Measurements from ENCODE around the gene CASZ1. TPM values are rescaled to one million over a fixed set of nuclear protein-coding genes. Genes with fewer than 3 reads are reported as not detected.

Gene CASZ1
- total and polyA plus RNA-seq, 2 experiments from 2014 or later, result 6.2 to 6.7 TPM

DNA sequence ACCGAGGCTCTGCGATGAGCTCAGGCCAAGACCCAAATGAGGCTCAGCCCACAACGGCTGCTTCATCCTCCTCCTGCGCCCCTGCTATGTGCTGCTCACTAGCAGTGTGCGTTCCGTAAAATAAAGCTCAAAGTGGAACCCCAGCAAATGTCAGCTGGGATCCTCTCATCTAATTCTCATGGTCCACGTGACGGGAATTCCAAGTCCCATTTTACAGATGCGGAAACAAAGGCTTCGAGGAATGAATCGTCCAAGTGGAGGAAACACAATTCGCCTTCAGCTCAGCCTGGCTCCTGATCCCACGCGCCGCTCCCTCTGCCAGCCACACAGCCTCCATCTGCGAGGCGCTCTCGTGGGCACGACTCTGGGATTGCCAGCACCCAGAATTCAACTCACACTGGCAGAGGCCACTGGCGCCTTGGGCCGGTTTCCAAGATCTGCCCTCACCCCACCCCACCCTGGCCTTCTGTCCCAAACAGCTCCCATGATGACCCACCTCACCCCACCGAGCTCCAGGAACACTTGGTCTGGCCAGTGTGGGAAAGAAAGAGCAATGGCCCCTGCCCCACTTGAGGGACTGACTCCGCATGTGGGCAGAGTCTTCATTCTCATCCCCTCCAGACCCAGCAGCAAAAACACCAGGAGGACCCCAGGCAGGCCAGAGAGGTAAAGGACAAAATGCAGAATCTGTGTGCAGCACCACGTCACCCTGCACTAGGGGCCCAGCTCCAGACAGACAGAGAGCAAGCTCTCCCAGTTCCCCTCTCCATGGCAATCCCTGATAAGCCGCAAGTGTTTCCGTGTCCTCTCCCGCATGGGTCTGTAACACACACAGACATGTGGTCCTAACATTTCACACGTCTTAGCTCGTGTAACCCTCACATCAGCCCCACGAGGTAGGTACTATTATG, 10.5 kb downstream of the CASZ1 start:
- Histone ChIP-seq H3K36me3 (ENCODE audit: insufficient read depth) (no peaks in the 10 kb centered on the region), H3F3A (replicated peaks; ENCODE audit: low read depth) (no peaks in the 10 kb centered on the region), H3K27ac (ENCODE audit: low read depth) (no peak overlapping the region), H3K4me2 (no peak overlapping the region), H2AFZ (no peak overlapping the region), H4K20me1 (replicated peaks; ENCODE audit: insufficient read depth) (peaks cover 5% of the 10 kb centered on the region; the same call in 1 of the 2 replicates), H3K79me2 (replicated peaks; ENCODE audit: insufficient read depth) (no peaks in the 10 kb centered on the region), H3K27me3 (ENCODE audit: insufficient read depth) (no peaks in the 10 kb centered on the region), H3K9me2 (ENCODE audit: insufficient read depth) (no peaks in the 10 kb centered on the region), H3K4me1 (ENCODE audit: insufficient read depth) (peaks cover 4% of the 10 kb centered on the region), H3K4me3 (no peak overlapping the region)
- Mint-ChIP-seq H3K9me3 (no peaks in the 10 kb centered on the region; the same call in 2 of the 3 replicates), H3K4me3 (no peak overlapping the region), H3K27ac (no peak overlapping the region), H3K27me3 (ENCODE audit: insufficient read depth, low read depth, poor library complexity) (peaks cover 10% of the 10 kb centered on the region), H3K4me1 (no peaks in the 10 kb centered on the region; the same call in 2 of the 3 replicates), H3K36me3 (ENCODE audit: low read depth) (no peaks in the 10 kb centered on the region)
- ATAC-seq (no peak), DNase-seq (ENCODE audit: low spot score) (no peak)
- no peak for TF ChIP-seq EZH2phosphoT487 (IDR thresholded peaks at IDR 0.05; ENCODE audit: unreplicated experiment)
- TF ChIP-seq, protein P1, sequence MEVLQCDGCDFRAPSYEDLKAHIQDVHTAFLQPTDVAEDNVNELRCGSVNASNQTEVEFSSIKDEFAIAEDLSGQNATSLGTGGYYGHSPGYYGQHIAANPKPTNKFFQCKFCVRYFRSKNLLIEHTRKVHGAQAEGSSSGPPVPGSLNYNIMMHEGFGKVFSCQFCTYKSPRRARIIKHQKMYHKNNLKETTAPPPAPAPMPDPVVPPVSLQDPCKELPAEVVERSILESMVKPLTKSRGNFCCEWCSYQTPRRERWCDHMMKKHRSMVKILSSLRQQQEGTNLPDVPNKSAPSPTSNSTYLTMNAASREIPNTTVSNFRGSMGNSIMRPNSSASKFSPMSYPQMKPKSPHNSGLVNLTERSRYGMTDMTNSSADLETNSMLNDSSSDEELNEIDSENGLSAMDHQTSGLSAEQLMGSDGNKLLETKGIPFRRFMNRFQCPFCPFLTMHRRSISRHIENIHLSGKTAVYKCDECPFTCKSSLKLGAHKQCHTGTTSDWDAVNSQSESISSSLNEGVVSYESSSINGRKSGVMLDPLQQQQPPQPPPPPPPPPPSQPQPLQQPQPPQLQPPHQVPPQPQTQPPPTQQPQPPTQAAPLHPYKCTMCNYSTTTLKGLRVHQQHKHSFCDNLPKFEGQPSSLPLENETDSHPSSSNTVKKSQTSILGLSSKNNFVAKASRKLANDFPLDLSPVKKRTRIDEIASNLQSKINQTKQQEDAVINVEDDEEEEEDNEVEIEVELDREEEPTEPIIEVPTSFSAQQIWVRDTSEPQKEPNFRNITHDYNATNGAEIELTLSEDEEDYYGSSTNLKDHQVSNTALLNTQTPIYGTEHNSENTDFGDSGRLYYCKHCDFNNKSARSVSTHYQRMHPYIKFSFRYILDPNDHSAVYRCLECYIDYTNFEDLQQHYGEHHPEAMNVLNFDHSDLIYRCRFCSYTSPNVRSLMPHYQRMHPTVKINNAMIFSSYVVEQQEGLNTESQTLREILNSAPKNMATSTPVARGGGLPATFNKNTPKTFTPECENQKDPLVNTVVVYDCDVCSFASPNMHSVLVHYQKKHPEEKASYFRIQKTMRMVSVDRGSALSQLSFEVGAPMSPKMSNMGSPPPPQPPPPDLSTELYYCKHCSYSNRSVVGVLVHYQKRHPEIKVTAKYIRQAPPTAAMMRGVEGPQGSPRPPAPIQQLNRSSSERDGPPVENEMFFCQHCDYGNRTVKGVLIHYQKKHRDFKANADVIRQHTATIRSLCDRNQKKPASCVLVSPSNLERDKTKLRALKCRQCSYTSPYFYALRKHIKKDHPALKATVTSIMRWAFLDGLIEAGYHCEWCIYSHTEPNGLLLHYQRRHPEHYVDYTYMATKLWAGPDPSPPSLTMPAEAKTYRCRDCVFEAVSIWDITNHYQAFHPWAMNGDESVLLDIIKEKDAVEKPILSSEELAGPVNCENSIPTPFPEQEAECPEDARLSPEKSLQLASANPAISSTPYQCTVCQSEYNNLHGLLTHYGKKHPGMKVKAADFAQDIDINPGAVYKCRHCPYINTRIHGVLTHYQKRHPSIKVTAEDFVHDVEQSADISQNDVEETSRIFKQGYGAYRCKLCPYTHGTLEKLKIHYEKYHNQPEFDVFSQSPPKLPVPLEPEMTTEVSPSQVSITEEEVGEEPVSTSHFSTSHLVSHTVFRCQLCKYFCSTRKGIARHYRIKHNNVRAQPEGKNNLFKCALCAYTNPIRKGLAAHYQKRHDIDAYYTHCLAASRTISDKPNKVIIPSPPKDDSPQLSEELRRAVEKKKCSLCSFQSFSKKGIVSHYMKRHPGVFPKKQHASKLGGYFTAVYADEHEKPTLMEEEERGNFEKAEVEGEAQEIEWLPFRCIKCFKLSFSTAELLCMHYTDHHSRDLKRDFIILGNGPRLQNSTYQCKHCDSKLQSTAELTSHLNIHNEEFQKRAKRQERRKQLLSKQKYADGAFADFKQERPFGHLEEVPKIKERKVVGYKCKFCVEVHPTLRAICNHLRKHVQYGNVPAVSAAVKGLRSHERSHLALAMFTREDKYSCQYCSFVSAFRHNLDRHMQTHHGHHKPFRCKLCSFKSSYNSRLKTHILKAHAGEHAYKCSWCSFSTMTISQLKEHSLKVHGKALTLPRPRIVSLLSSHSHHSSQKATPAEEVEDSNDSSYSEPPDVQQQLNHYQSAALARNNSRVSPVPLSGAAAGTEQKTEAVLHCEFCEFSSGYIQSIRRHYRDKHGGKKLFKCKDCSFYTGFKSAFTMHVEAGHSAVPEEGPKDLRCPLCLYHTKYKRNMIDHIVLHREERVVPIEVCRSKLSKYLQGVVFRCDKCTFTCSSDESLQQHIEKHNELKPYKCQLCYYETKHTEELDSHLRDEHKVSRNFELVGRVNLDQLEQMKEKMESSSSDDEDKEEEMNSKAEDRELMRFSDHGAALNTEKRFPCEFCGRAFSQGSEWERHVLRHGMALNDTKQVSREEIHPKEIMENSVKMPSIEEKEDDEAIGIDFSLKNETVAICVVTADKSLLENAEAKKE (CRISPR knock-in tag; IDR thresholded peaks at IDR 0.05), result no peak
- TF ChIP-seq STAT1 (IDR thresholded peaks at IDR 0.05; ENCODE audit: unreplicated experiment), result no peak
- TF ChIP-seq JUNB (IDR thresholded peaks at IDR 0.05; ENCODE audit: unreplicated experiment), result no peak
- TF ChIP-seq, protein P2, sequence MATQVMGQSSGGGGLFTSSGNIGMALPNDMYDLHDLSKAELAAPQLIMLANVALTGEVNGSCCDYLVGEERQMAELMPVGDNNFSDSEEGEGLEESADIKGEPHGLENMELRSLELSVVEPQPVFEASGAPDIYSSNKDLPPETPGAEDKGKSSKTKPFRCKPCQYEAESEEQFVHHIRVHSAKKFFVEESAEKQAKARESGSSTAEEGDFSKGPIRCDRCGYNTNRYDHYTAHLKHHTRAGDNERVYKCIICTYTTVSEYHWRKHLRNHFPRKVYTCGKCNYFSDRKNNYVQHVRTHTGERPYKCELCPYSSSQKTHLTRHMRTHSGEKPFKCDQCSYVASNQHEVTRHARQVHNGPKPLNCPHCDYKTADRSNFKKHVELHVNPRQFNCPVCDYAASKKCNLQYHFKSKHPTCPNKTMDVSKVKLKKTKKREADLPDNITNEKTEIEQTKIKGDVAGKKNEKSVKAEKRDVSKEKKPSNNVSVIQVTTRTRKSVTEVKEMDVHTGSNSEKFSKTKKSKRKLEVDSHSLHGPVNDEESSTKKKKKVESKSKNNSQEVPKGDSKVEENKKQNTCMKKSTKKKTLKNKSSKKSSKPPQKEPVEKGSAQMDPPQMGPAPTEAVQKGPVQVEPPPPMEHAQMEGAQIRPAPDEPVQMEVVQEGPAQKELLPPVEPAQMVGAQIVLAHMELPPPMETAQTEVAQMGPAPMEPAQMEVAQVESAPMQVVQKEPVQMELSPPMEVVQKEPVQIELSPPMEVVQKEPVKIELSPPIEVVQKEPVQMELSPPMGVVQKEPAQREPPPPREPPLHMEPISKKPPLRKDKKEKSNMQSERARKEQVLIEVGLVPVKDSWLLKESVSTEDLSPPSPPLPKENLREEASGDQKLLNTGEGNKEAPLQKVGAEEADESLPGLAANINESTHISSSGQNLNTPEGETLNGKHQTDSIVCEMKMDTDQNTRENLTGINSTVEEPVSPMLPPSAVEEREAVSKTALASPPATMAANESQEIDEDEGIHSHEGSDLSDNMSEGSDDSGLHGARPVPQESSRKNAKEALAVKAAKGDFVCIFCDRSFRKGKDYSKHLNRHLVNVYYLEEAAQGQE (IDR thresholded peaks at IDR 0.05; ENCODE audit: unreplicated experiment), result no peak
- TF ChIP-seq ZNF114 (CRISPR knock-in tag; IDR thresholded peaks at IDR 0.05), result no peak
- no peak for TF ChIP-seq CREB1 (CRISPR knock-in tag; IDR thresholded peaks at IDR 0.05; ENCODE audit: low read depth)
- TF ChIP-seq, protein P3, sequence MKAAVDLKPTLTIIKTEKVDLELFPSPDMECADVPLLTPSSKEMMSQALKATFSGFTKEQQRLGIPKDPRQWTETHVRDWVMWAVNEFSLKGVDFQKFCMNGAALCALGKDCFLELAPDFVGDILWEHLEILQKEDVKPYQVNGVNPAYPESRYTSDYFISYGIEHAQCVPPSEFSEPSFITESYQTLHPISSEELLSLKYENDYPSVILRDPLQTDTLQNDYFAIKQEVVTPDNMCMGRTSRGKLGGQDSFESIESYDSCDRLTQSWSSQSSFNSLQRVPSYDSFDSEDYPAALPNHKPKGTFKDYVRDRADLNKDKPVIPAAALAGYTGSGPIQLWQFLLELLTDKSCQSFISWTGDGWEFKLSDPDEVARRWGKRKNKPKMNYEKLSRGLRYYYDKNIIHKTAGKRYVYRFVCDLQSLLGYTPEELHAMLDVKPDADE (IDR thresholded peaks at IDR 0.05), result no peak
- no peak for TF ChIP-seq POLR2AphosphoS5 (IDR thresholded peaks at IDR 0.05; ENCODE audit: low read depth)
- no peak for TF ChIP-seq NANOG (IDR thresholded peaks at IDR 0.05; ENCODE audit: borderline replicate concordance)
- TF ChIP-seq EZH2 (IDR thresholded peaks at IDR 0.05; ENCODE audit: low read depth, unreplicated experiment), result no peak
- TF ChIP-seq, protein P4, sequence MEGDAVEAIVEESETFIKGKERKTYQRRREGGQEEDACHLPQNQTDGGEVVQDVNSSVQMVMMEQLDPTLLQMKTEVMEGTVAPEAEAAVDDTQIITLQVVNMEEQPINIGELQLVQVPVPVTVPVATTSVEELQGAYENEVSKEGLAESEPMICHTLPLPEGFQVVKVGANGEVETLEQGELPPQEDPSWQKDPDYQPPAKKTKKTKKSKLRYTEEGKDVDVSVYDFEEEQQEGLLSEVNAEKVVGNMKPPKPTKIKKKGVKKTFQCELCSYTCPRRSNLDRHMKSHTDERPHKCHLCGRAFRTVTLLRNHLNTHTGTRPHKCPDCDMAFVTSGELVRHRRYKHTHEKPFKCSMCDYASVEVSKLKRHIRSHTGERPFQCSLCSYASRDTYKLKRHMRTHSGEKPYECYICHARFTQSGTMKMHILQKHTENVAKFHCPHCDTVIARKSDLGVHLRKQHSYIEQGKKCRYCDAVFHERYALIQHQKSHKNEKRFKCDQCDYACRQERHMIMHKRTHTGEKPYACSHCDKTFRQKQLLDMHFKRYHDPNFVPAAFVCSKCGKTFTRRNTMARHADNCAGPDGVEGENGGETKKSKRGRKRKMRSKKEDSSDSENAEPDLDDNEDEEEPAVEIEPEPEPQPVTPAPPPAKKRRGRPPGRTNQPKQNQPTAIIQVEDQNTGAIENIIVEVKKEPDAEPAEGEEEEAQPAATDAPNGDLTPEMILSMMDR (conservative IDR thresholded peaks at IDR 0.05; ENCODE audit: low read depth in 2 of 2), result no peak
- TF ChIP-seq ZNF331 (CRISPR knock-in tag; IDR thresholded peaks at IDR 0.05; ENCODE audit: low read depth), result no peak
